Cardiac atrium fibroblast (primary cell): ENCODE data around the gene DENND1B. TPM values are rescaled to one million over a fixed set of nuclear protein-coding genes. Genes with fewer than 3 reads are reported as not detected.

Source experiments
- total RNA-seq: library from RNA; depleted of rRNA; stranded (reverse); fragments of >200 nt; gene quantifications from 2 replicates; pipeline ENCODE4 v1.2.3, GENCODE V29; 2015

Gene DENND1B, protein sequence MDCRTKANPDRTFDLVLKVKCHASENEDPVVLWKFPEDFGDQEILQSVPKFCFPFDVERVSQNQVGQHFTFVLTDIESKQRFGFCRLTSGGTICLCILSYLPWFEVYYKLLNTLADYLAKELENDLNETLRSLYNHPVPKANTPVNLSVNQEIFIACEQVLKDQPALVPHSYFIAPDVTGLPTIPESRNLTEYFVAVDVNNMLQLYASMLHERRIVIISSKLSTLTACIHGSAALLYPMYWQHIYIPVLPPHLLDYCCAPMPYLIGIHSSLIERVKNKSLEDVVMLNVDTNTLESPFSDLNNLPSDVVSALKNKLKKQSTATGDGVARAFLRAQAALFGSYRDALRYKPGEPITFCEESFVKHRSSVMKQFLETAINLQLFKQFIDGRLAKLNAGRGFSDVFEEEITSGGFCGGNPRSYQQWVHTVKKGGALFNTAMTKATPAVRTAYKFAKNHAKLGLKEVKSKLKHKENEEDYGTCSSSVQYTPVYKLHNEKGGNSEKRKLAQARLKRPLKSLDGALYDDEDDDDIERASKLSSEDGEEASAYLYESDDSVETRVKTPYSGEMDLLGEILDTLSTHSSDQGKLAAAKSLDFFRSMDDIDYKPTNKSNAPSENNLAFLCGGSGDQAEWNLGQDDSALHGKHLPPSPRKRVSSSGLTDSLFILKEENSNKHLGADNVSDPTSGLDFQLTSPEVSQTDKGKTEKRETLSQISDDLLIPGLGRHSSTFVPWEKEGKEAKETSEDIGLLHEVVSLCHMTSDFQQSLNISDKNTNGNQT
- total RNA-seq = 6.3 and 6.6 TPM in 2 replicates

GRCh38 chr1:197775282-197776262, at the start of gene DENND1B:
DENND1B (minus strand) TSS chr1:197775480; CDS start chr1:197775155, 325 bp downstream.

Other genes with a start within 250 kb of the DENND1B start
- 30.0 and 40.5 TPM in 2 replicates for gene C1orf53, start 127.2 kb upstream of the DENND1B start, total RNA-seq
- gene LHX9, start 141.9 kb upstream of the DENND1B start, total RNA-seq = 1.1 and 1.3 TPM in 2 replicates